H1 (cell line): ENCODE data around the gene SLC38A8. TPM values are rescaled to one million over a fixed set of nuclear protein-coding genes. Genes with fewer than 3 reads are reported as not detected.

ENCODE experiments used
- CHD7 ChIP-seq: fragments of 300-600 bp; sonication (generic); IDR thresholded peaks from 2 replicates; pipeline ENCODE4 v1.7.1; 2012; ENCODE audit warnings: low read length, moderate library complexity, mild to moderate bottlenecking, inconsistent platforms; ENCODE audit not compliant: insufficient replicate concordance
- RXRA ChIP-seq: IDR thresholded peaks from 2 replicates; pipeline ENCODE4 v1.6.1; 2011; ENCODE audit warnings: low read depth, mild to moderate bottlenecking, low read length, moderate library complexity; ENCODE audit not compliant: insufficient read depth
- polyA plus RNA-seq, 7 experiments: library from polyadenylated mRNA; depleted of rRNA in 3 of 7; stranded (reverse) in 5 of 7; unstranded in 2 of 7; fragments of >200 nt in 5 of 7; fragments of 200-250 nt in 2 of 7; gene quantifications; 1 replicate in 5 of 7; 2 replicates in 1 of 7; 4 replicates in 1 of 7; pipeline versions ENCODE4 v1.2.1 to v1.2.3, GENCODE V29; 2011 to 2013; ENCODE audit warnings: missing spikeins in 2 of 7, mixed read lengths in 2 of 7
- total RNA-seq: library from RNA; stranded (reverse); fragmentation: NEBNext Ultra II Directional; extraction: Animal tissue kit (Norgen Biotek cat#: 25700); gene quantifications from 2 replicates; pipeline ENCODE4 v1.2.1, GENCODE V29; 2021

SLC38A8 gene
- total and polyA plus RNA-seq, 2 of the 8 experiments (the other 6 are each of a cell fraction or from before 2014, with no cell fraction given), result 0.08 TPM; not detected in 1

- TF ChIP-seq CHD7 (no peak), RXRA (no peak)
Observed at GRCh38 chr16:83994703-83995102, 47.9 kb downstream of the SLC38A8 start (continued).
